Measurements from ENCODE around the gene DAZAP2. TPM values are rescaled to one million over a fixed set of nuclear protein-coding genes. Genes with fewer than 3 reads are reported as not detected.
A peak's percentile ranks its signal among the peaks of the same experiment; 100 is the strongest.

The DAZAP2 gene
- 66.8 TPM for total RNA-seq

- peak; percentile 89 for DNase-seq
These were observed at the start of gene DAZAP2 for GRCh38 chr12:51238510-51239334. DAZAP2 (plus strand) TSS chr12:51238826; CDS start chr12:51238908, 82 bp downstream.

- no peak for DNase-seq
These were observed 48.8 kb upstream of the DAZAP2 start for GRCh38 chr12:51189790-51190355.

- DNase-seq: no peak
These were observed 47.8 kb upstream of the DAZAP2 start for GRCh38 chr12:51190820-51191219.

- no peak for DNase-seq
These were observed 46.9 kb upstream of the DAZAP2 start for GRCh38 chr12:51191516-51192283.

- DNase-seq: no peak
These were observed 46.3 kb upstream of the DAZAP2 start for GRCh38 chr12:51192284-51192671.

- DNase-seq: no peak
These were observed 42.8 kb upstream of the DAZAP2 start for GRCh38 chr12:51195841-51196240.

- DNase-seq: no peak
These were observed 42.1 kb upstream of the DAZAP2 start for GRCh38 chr12:51196547-51196946.

GRCh38 chr12:51197736-51198567 lies 40.7 kb upstream of the DAZAP2 start:
- no peak for DNase-seq

- DNase-seq: no peak
These were observed 39.9 kb upstream of the DAZAP2 start for GRCh38 chr12:51198568-51199365.

GRCh38 chr12:51199366-51199945 lies 39.2 kb upstream of the DAZAP2 start:
- no peak for DNase-seq

- no peak for DNase-seq
These were observed 38.5 kb upstream of the DAZAP2 start for GRCh38 chr12:51200156-51200555.

- no peak for DNase-seq
These were observed 37.8 kb upstream of the DAZAP2 start for GRCh38 chr12:51200806-51201205.

GRCh38 chr12:51202718-51203117 lies 35.9 kb upstream of the DAZAP2 start:
- no peak for DNase-seq

- DNase-seq: no peak
These were observed 33.3 kb upstream of the DAZAP2 start for GRCh38 chr12:51205350-51205749.

- no peak for DNase-seq
These were observed 30.5 kb upstream of the DAZAP2 start for GRCh38 chr12:51208016-51208660.

- no peak for DNase-seq
These were observed 29.4 kb upstream of the DAZAP2 start for GRCh38 chr12:51209259-51209658.

- DNase-seq: no peak
These were observed 27.8 kb upstream of the DAZAP2 start for GRCh38 chr12:51210690-51211395.

- DNase-seq: no peak
These were observed 23.7 kb upstream of the DAZAP2 start for GRCh38 chr12:51214895-51215294.

- DNase-seq: no peak
These were observed 22.0 kb upstream of the DAZAP2 start for GRCh38 chr12:51216642-51217041.
